Metanephros (tissue), 1 donor: ENCODE results near the gene MTMR4. TPM values are rescaled to one million over a fixed set of nuclear protein-coding genes. Genes with fewer than 3 reads are reported as not detected.

Experiments
- total RNA-seq: library from RNA; depleted of rRNA; stranded (reverse); fragments of >200 nt; gene quantifications from one replicate; pipeline ENCODE4 v1.2.3, GENCODE V29; 2014

Gene MTMR4
- total RNA-seq, result 58.2 TPM

DNA sequence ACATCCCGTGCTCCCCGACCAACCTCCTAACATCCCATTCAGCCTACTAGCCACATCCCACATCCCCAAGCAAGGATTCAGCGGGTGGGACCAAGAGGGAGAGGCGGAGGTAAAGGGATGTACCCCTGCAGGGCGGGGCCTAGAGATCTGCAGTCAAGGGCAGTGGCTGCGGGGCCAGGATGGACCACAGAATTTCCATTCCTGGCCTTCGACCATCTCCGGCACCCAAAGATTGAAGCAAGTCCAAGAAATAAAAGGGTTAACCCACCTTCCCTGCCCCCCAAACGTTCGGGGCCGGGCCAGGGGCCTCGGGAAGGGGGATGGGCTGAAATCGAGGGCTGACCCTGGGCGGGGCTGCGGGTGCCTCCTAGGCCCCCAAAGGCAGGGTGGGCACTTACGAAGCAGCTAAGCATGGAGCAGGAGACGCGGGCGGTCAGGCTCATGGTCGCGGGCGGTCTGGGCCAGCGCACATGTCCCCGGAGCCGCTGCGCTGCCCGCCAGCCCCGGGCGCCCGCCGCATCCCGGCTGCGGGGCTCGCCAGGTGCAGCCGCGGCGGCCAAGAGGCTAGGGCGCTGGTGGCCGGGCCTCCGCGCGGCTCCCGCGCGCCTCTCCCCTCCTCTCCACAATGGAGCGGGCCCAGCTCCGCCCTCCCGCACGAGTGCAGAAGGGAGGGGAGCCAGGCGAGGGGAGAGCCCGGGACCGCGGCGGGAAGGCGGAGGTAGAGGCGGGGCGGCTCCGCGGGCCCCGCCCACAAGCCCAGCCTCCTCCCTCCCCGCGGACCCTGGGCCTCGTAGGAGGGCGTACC lies at the start of gene MTMR4:
Gene MTMR4, minus strand, starts transcription at position 674 of the 805 bp plus-strand sequence. Its CDS starts 231 bp downstream, at position 443.

DNA sequence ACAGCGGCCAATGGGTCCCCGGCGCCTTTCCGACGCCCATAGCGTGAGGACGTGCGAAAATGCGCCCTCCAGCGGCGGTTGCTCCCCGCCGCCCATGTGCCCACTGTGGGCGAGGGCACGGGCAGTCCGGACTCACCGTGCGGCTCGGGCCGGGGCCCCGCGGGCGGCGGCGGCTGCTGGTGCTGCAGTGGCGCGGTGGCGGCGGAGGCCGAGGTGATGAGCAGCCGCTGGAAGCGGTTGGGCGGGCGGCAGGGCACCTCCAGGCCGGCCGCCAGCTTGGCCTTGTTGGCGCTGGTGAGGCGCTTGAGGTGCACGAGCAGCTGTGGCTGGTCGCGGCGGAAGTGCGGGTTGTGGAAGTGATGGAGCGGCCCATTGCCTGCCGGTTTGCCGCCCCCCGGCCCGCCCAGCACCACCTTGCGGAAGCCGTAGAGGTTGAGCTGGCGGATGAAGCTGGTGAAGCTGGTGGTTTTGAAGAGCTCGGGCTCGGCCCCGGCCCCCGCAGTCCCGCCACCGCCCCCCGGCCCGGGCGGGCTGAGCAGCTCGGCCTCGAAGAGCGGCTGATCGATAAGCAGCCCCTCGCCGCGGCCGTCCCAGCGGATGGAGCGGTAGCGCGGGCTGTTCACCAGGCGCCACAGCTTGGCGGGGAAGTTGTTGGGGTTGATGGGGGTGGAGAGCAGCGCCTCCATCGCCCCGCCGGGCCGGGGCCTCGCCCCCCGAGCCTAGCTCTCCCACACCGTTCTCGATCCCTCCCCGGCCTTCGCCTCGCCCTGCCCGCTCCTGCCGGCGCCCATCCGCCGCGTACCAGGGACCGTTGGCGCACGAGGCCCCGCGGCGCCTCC lies 26.6 kb downstream of the MTMR4 start, which contains the start of gene HSF5:
Gene HSF5, minus strand, starts transcription at position 820 of the 839 bp plus-strand sequence. Its CDS starts 134 bp downstream, at position 686.

Other genes with a start within 250 kb of the MTMR4 start
- 93.6 TPM for gene MPO, start 233.7 kb downstream of the MTMR4 start, total RNA-seq
- 29.1 TPM for gene TSPOAP1, start 185.8 kb downstream of the MTMR4 start, total RNA-seq
- 53.1 TPM for gene SUPT4H1, start 162.4 kb downstream of the MTMR4 start, total RNA-seq
- 14.8 TPM for gene RNF43, start 97.1 kb downstream of the MTMR4 start, total RNA-seq
- gene HSF5, start 26.2 kb downstream of the MTMR4 start, total RNA-seq, result 0.41 TPM
- gene TEX14, start 177.4 kb upstream of the MTMR4 start, total RNA-seq, result 0.29 TPM
- gene RAD51C, start 178.0 kb upstream of the MTMR4 start, total RNA-seq, result 20.3 TPM
- 2.2 TPM for gene PPM1E, start 241.2 kb upstream of the MTMR4 start, total RNA-seq